Astrocyte (in vitro differentiated cells and primary cell): Measurements from ENCODE around the gene USP47. TPM values are rescaled to one million over a fixed set of nuclear protein-coding genes. Genes with fewer than 3 reads are reported as not detected.

ENCODE experiments used
- DNase-seq: peaks from one replicate; pipeline ENCODE4 v3.0.0-alpha.2; 2010; ENCODE audit warnings: low read depth
- FAIRE-seq: peaks from 2 replicates; lab custom pipeline; 2011; peaks lifted over from hg19 to GRCh38; lab: Jason Lieb, UNC
- H2AFZ ChIP-seq: 2 replicates; pipeline ENCODE4 v1.6.0; 2012; ENCODE audit warnings: low read depth, low read length, inconsistent platforms
- H3K27ac ChIP-seq: 2 replicates; pipeline ENCODE4 v1.5.1; 2011; ENCODE audit warnings: low read depth, low read length, inconsistent platforms
- H3K27me3 ChIP-seq: 2 replicates; pipeline ENCODE4 v1.6.0; 2011; ENCODE audit warnings: low read length, inconsistent platforms; ENCODE audit not compliant: insufficient read depth
- H3K36me3 ChIP-seq: 2 replicates; pipeline ENCODE4 v1.5.1; 2011; ENCODE audit warnings: low read length, inconsistent platforms; ENCODE audit not compliant: insufficient read depth
- H3K4me1 ChIP-seq: 2 replicates; pipeline ENCODE4 v1.5.1; 2011; ENCODE audit warnings: low read length, inconsistent platforms; ENCODE audit not compliant: insufficient read depth
- H3K4me2 ChIP-seq: 2 replicates; pipeline ENCODE4 v1.6.0; 2012; ENCODE audit warnings: low read length, inconsistent platforms
- H3K4me3 ChIP-seq: 2 replicates; pipeline ENCODE4 v1.5.1; 2011; ENCODE audit warnings: low read depth, mild to moderate bottlenecking, low read length, inconsistent platforms; ENCODE audit not compliant: insufficient read depth
- H3K79me2 ChIP-seq: 2 replicates; pipeline ENCODE4 v1.6.0; 2012; ENCODE audit warnings: mild to moderate bottlenecking, low read length, inconsistent platforms; ENCODE audit not compliant: insufficient read depth
- H3K9ac ChIP-seq: 2 replicates; pipeline ENCODE4 v1.6.0; 2012; ENCODE audit warnings: mild to moderate bottlenecking, low read length, inconsistent platforms
- H3K9me3 ChIP-seq: 2 replicates; pipeline ENCODE4 v1.5.1; 2012; ENCODE audit warnings: low read depth, mild to moderate bottlenecking, low read length, inconsistent platforms; ENCODE audit not compliant: insufficient read depth
- H4K20me1 ChIP-seq: 2 replicates; pipeline ENCODE4 v1.6.0; 2012; ENCODE audit warnings: low read length, inconsistent platforms; ENCODE audit not compliant: insufficient read depth
- H3K27ac Mint-ChIP-seq: one replicate; pipeline ENCODE4 v1.8.0; 2021; ENCODE audit warnings: mild to moderate bottlenecking, mixed read lengths; ENCODE audit not compliant: unreplicated experiment
- H3K27me3 Mint-ChIP-seq: one replicate; pipeline ENCODE4 v1.8.0; 2021; ENCODE audit warnings: low read depth, mixed read lengths; ENCODE audit not compliant: unreplicated experiment
- H3K36me3 Mint-ChIP-seq: one replicate; pipeline ENCODE4 v1.8.0; 2021; ENCODE audit warnings: low read depth, mixed read lengths; ENCODE audit not compliant: unreplicated experiment
- H3K4me1 Mint-ChIP-seq: one replicate; pipeline ENCODE4 v1.8.0; 2021; ENCODE audit warnings: low read depth, mixed read lengths; ENCODE audit not compliant: unreplicated experiment
- H3K4me3 Mint-ChIP-seq: one replicate; pipeline ENCODE4 v1.8.0; 2021; ENCODE audit warnings: mild to moderate bottlenecking, moderate library complexity, mixed read lengths; ENCODE audit not compliant: unreplicated experiment
- H3K9me3 Mint-ChIP-seq: one replicate; pipeline ENCODE4 v1.8.0; 2021; ENCODE audit warnings: mild to moderate bottlenecking, mixed read lengths; ENCODE audit not compliant: unreplicated experiment
- EZH2 ChIP-seq: IDR thresholded peaks from 2 replicates; pipeline ENCODE4 v1.6.1; 2012; ENCODE audit warnings: mild to moderate bottlenecking, low read length, inconsistent platforms; ENCODE audit not compliant: insufficient read depth
- total RNA-seq: library from RNA; stranded (reverse); gene quantifications from 2 replicates; pipeline ENCODE4 v1.2.1, GENCODE V29; 2021
- TF ChIP-seq, protein P1 (sequence below): IDR thresholded peaks from 2 replicates; pipeline ENCODE4 v1.5.1; 2011; ENCODE audit warnings: low read depth, mild to moderate bottlenecking, inconsistent platforms, low read length, moderate library complexity; ENCODE audit not compliant: insufficient read depth

Gene USP47
- total RNA-seq, 1 donor from 2014 or later: 49.5 TPM

DNA sequence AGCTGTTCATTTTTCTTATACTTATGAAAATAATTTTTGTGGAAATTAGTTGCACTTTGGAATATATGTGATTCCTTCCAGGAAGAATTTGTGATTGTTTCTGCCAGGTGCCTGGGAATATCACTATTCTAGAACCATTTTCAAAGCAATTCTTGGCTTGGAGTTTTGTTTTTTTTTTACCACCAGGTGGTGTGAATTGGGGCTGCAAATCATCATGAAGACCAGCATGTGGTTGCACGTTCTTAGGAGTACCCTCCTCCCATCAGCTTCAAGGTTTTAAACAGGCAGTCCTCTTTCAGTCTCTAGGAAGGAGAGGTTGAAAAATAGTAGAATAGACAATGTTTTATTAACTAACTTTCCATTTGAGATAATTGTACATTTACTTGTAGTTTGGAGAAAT lies 25.9 kb downstream of the USP47 start:
- Histone ChIP-seq H3K4me3 (no peak overlapping the region), H3K27me3 (no peaks in the 10 kb centered on the region), H3K27ac (no peak overlapping the region), H3K9ac (no peak overlapping the region), H3K79me2 (peaks cover 99% of the 10 kb centered on the region), H3K9me3 (no peaks in the 10 kb centered on the region), H4K20me1 (peaks cover 79% of the 10 kb centered on the region), H2AFZ (no peak overlapping the region), H3K36me3 (no peaks in the 10 kb centered on the region), H3K4me1 (no peaks in the 10 kb centered on the region), H3K4me2 (no peak overlapping the region)
- no peak for TF ChIP-seq EZH2
- TF ChIP-seq, protein P1, sequence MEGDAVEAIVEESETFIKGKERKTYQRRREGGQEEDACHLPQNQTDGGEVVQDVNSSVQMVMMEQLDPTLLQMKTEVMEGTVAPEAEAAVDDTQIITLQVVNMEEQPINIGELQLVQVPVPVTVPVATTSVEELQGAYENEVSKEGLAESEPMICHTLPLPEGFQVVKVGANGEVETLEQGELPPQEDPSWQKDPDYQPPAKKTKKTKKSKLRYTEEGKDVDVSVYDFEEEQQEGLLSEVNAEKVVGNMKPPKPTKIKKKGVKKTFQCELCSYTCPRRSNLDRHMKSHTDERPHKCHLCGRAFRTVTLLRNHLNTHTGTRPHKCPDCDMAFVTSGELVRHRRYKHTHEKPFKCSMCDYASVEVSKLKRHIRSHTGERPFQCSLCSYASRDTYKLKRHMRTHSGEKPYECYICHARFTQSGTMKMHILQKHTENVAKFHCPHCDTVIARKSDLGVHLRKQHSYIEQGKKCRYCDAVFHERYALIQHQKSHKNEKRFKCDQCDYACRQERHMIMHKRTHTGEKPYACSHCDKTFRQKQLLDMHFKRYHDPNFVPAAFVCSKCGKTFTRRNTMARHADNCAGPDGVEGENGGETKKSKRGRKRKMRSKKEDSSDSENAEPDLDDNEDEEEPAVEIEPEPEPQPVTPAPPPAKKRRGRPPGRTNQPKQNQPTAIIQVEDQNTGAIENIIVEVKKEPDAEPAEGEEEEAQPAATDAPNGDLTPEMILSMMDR: no peak
- Mint-ChIP-seq H3K9me3 (no peaks in the 10 kb centered on the region), H3K27me3 (no peaks in the 10 kb centered on the region), H3K4me1 (peaks cover 41% of the 10 kb centered on the region), H3K36me3 (no peaks in the 10 kb centered on the region), H3K4me3 (no peak overlapping the region), H3K27ac (no peak overlapping the region)
- FAIRE-seq (no peak), DNase-seq (no peak)

DNA sequence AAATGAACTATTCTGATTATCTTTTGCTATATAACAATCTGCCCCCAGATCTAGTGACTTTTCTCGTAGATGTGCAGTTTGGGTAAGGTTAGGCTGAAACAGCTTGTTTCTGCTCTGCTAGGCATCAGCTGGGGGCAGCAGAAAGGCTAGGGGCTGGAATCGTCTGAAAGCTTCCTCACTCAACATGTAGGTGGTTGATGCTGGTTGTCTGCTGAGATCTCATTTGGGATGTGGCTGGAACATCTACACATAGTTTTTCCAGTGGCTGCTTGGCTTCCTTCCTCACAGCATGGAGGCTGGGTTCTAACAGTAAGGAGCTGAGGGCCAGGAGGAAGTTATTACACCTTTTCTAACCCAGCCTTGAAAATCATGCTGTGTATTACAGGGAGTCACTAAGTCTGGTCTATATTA lies 30.2 kb downstream of the USP47 start:
- DNase-seq (no peak), FAIRE-seq (no peak)
- Histone ChIP-seq H3K4me3 (no peak overlapping the region), H3K9ac (no peak overlapping the region), H3K27ac (no peak overlapping the region), H3K9me3 (no peaks in the 10 kb centered on the region), H3K79me2 (peaks cover 98% of the 10 kb centered on the region), H3K27me3 (no peaks in the 10 kb centered on the region), H4K20me1 (peaks cover 85% of the 10 kb centered on the region), H3K36me3 (no peaks in the 10 kb centered on the region), H3K4me1 (no peaks in the 10 kb centered on the region), H3K4me2 (no peak overlapping the region), H2AFZ (no peak overlapping the region)
- no peaks in the 10 kb centered on the region for H3K9me3 Mint-ChIP-seq
- TF ChIP-seq, protein P1: no peak
- H3K4me3 Mint-ChIP-seq: no peak overlapping the region
- H3K27me3 Mint-ChIP-seq: no peaks in the 10 kb centered on the region
- H3K27ac Mint-ChIP-seq: peak overlapping the region; percentile 29
- peaks cover 1% of the 10 kb centered on the region for H3K36me3 Mint-ChIP-seq
- peaks cover 30% of the 10 kb centered on the region for H3K4me1 Mint-ChIP-seq

DNA sequence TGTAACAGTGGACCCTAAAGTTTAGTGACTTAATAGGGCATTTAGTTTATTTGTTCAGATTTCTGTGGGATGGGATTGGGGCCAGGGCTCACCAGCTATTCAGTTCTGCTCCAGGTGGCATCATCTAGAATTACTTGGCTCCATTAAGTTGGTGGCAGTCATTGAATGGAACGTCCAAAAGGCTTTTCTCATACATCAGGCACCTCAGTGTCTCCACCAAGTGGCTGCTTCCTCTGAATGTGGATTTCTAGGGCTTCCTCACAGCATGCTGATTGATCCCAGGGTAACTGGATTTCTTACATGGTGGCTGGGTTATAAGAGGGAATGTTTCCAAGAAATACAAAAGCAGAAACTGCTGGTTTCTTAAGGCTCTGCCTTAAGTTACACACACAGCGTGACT lies 34.7 kb downstream of the USP47 start:
- no peak overlapping the region for H3K4me2 ChIP-seq
- no peaks in the 10 kb centered on the region for H3K27me3 ChIP-seq
- FAIRE-seq (no peak), DNase-seq (no peak)
- H3K36me3 ChIP-seq: no peaks in the 10 kb centered on the region
- H4K20me1 ChIP-seq: peaks cover 68% of the 10 kb centered on the region
- no peaks in the 10 kb centered on the region for H3K9me3 Mint-ChIP-seq
- no peak overlapping the region for H2AFZ ChIP-seq
- H3K9ac ChIP-seq: no peak overlapping the region
- H3K27me3 Mint-ChIP-seq: no peaks in the 10 kb centered on the region
- H3K4me3 Mint-ChIP-seq: no peak overlapping the region
- H3K9me3 ChIP-seq: no peaks in the 10 kb centered on the region
- H3K4me3 ChIP-seq: no peak overlapping the region
- H3K27ac ChIP-seq: no peak overlapping the region
- H3K79me2 ChIP-seq: peaks cover 98% of the 10 kb centered on the region
- peaks cover 24% of the 10 kb centered on the region for H3K4me1 Mint-ChIP-seq
- H3K36me3 Mint-ChIP-seq: peaks cover 1% of the 10 kb centered on the region
- H3K4me1 ChIP-seq: no peaks in the 10 kb centered on the region
- H3K27ac Mint-ChIP-seq: no peak overlapping the region
- TF ChIP-seq EZH2: no peak
- TF ChIP-seq, protein P1: peak; percentile 10
